H9 (cell line): Measurements from ENCODE around the gene STT3A. TPM values are rescaled to one million over a fixed set of nuclear protein-coding genes. Genes with fewer than 3 reads are reported as not detected.
A peak's percentile ranks its signal among the peaks of the same experiment; 100 is the strongest.

Source experiments
- DNase-seq: peaks from one replicate; pipeline ENCODE4 v3.0.0-alpha.2; 2017
- H2AFZ ChIP-seq: one replicate; pipeline ENCODE4 v1.6.1; 2013; ENCODE audit warnings: mild to moderate bottlenecking, low read length, control low read depth, moderate library complexity
- H2AK5ac ChIP-seq: 2 replicates; pipeline ENCODE4 v1.6.1; 2013; ENCODE audit warnings: low read length, control low read depth, mixed read lengths; ENCODE audit not compliant: insufficient read length
- H2BK120ac ChIP-seq: one replicate; pipeline ENCODE4 v1.6.1; 2013; ENCODE audit warnings: low read depth, mild to moderate bottlenecking, low read length, control low read depth, inconsistent platforms; ENCODE audit not compliant: poor library complexity, severe bottlenecking
- H2BK12ac ChIP-seq: 2 replicates; pipeline ENCODE4 v1.6.1; 2013; ENCODE audit warnings: low read length, control low read depth, mixed read lengths, low read depth; ENCODE audit not compliant: insufficient read length
- H2BK15ac ChIP-seq: 2 replicates; pipeline ENCODE4 v1.6.1; 2013; ENCODE audit warnings: low read depth, low read length, control low read depth
- H2BK20ac ChIP-seq: one replicate; pipeline ENCODE4 v1.6.1; 2013; ENCODE audit warnings: low read depth, mild to moderate bottlenecking, low read length, control low read depth, inconsistent platforms; ENCODE audit not compliant: poor library complexity, severe bottlenecking
- H2BK5ac ChIP-seq: 2 replicates; pipeline ENCODE4 v1.6.1; 2013; ENCODE audit warnings: low read length, control low read depth, mixed read lengths; ENCODE audit not compliant: insufficient read length
- H3K14ac ChIP-seq: 2 replicates; pipeline ENCODE4 v1.6.1; 2013; ENCODE audit warnings: low read length, control low read depth; ENCODE audit not compliant: insufficient read depth
- H3K18ac ChIP-seq: 2 replicates; pipeline ENCODE4 v1.6.1; 2013; ENCODE audit warnings: low read depth, mild to moderate bottlenecking, mixed read lengths, low read length, control low read depth; ENCODE audit not compliant: insufficient read length
- H3K23ac ChIP-seq: 2 replicates; pipeline ENCODE4 v1.6.1; 2013; ENCODE audit warnings: low read length, control low read depth, mixed read lengths, low read depth; ENCODE audit not compliant: insufficient read length
- H3K23me2 ChIP-seq: 2 replicates; pipeline ENCODE4 v1.6.1; 2013; ENCODE audit warnings: low read depth, mild to moderate bottlenecking, mixed read lengths, low read length, control low read depth; ENCODE audit not compliant: insufficient read length, poor library complexity, severe bottlenecking
- H3K27ac ChIP-seq: 2 replicates; pipeline ENCODE4 v1.5.1; 2013; ENCODE audit warnings: low read length, control low read depth, mixed read lengths, low read depth; ENCODE audit not compliant: insufficient read length
- H3K27me3 ChIP-seq: 2 replicates; pipeline ENCODE4 v1.6.1; 2013; ENCODE audit warnings: low read length, control low read depth, inconsistent platforms; ENCODE audit not compliant: insufficient read depth
- H3K4ac ChIP-seq: 2 replicates; pipeline ENCODE4 v1.6.1; 2013; ENCODE audit warnings: low read depth, mild to moderate bottlenecking, control low read depth, inconsistent platforms, low read length, moderate library complexity
- H3K4me1 ChIP-seq: 2 replicates; pipeline ENCODE4 v1.6.1; 2013; ENCODE audit warnings: low read length, control low read depth, inconsistent platforms; ENCODE audit not compliant: insufficient read depth
- H3K4me2 ChIP-seq: 2 replicates; pipeline ENCODE4 v1.6.1; 2013; ENCODE audit warnings: low read length, control low read depth, mixed read lengths; ENCODE audit not compliant: insufficient read length, insufficient read depth
- H3K56ac ChIP-seq: 2 replicates; pipeline ENCODE4 v1.6.1; 2013; ENCODE audit warnings: low read depth, mild to moderate bottlenecking, mixed read lengths, low read length, control low read depth; ENCODE audit not compliant: insufficient read length
- H3K79me1 ChIP-seq: 2 replicates; pipeline ENCODE4 v1.6.1; 2013; ENCODE audit warnings: low read depth, mild to moderate bottlenecking, moderate library complexity, low read length, control low read depth, inconsistent platforms; ENCODE audit not compliant: insufficient read depth, poor library complexity, severe bottlenecking
- H3K79me2 ChIP-seq: 2 replicates; pipeline ENCODE4 v1.6.1; 2013; ENCODE audit warnings: low read length, control low read depth, inconsistent platforms; ENCODE audit not compliant: insufficient read depth
- H3K9ac ChIP-seq: 2 replicates; pipeline ENCODE4 v1.6.1; 2013; ENCODE audit warnings: low read length, control low read depth, mixed read lengths; ENCODE audit not compliant: insufficient read length; ENCODE audit errors: extremely low read depth
- H3K9me3 ChIP-seq: one replicate; pipeline ENCODE4 v1.6.1; 2013; ENCODE audit warnings: low read depth, low read length, inconsistent platforms; ENCODE audit not compliant: control insufficient read depth
- H3T11ph ChIP-seq: one replicate; pipeline ENCODE4 v1.6.1; 2013; ENCODE audit warnings: mild to moderate bottlenecking, low read length, control low read depth, inconsistent platforms
- H4K20me1 ChIP-seq: one replicate; pipeline ENCODE4 v1.6.1; 2013; ENCODE audit not compliant: control insufficient read depth, insufficient read length, insufficient read depth
- H4K5ac ChIP-seq: 2 replicates; pipeline ENCODE4 v1.6.1; 2013; ENCODE audit warnings: low read depth, mild to moderate bottlenecking, mixed read lengths, low read length, control low read depth; ENCODE audit not compliant: insufficient read length
- H4K8ac ChIP-seq: replicated peaks from 2 replicates; pipeline ENCODE4 v1.6.1; 2013; ENCODE audit warnings: low read length, control low read depth, mixed read lengths, low read depth; ENCODE audit not compliant: insufficient read length
- H4K91ac ChIP-seq: 2 replicates; pipeline ENCODE4 v1.6.1; 2013; ENCODE audit warnings: low read depth, mild to moderate bottlenecking, moderate library complexity, mixed read lengths, low read length, control low read depth; ENCODE audit not compliant: insufficient read length
- H3K27ac Mint-ChIP-seq, 3 experiments: 2 replicates in 2 of 3; 3 replicates in 1 of 3; pipeline ENCODE4 v1.8.0; 2020 to 2021; ENCODE audit warnings: mixed read lengths in 3 of 3, mild to moderate bottlenecking in 1 of 3, moderate library complexity in 1 of 3
- H3K27me3 Mint-ChIP-seq: 2 replicates; pipeline ENCODE4 v1.8.0; 2021; ENCODE audit warnings: low read depth, mild to moderate bottlenecking, moderate library complexity, mixed read lengths
- H3K36me3 Mint-ChIP-seq, 3 experiments: 2 replicates in 2 of 3; 3 replicates in 1 of 3; pipeline ENCODE4 v1.8.0; 2020 to 2021; ENCODE audit warnings: low read depth in 3 of 3, mixed read lengths in 3 of 3; ENCODE audit not compliant: insufficient read depth in 1 of 3
- H3K4me1 Mint-ChIP-seq, 2 experiments: 2 replicates each; pipeline ENCODE4 v1.8.0; 2020; ENCODE audit warnings: mixed read lengths in 2 of 2
- H3K4me3 Mint-ChIP-seq, 2 experiments: 2 replicates in 1 of 2; 3 replicates in 1 of 2; pipeline ENCODE4 v1.8.0; 2020 to 2021; ENCODE audit warnings: mild to moderate bottlenecking in 2 of 2, mixed read lengths in 2 of 2, moderate library complexity in 1 of 2
- H3K9me3 Mint-ChIP-seq, 2 experiments: 2 replicates in 1 of 2; 3 replicates in 1 of 2; pipeline ENCODE4 v1.8.0; 2020; ENCODE audit warnings: mild to moderate bottlenecking in 2 of 2, mixed read lengths in 2 of 2, moderate library complexity in 1 of 2
- CTCF ChIP-seq: fragments of 200-600 bp; sonication (generic); conservative IDR thresholded peaks from 3 replicates; pipeline ENCODE4 v1.8.0; 2021; ENCODE audit warnings: antibody characterized with exemption, mild to moderate bottlenecking
- WGBS: extraction: QIAGEN DNeasy Blood & Tissue Kit; methylation state at CpG from one replicate; pipeline ENCODE4 v1.1.7; 2013; ENCODE audit warnings: missing lambda C conversion rate, low lambda C conversion rate, mixed read lengths; ENCODE audit not compliant: insufficient read length; ENCODE audit errors: extremely low coverage; 5-methylcytosine and 5-hydroxymethylcytosine counted together
- total RNA-seq: library from RNA; stranded (reverse); gene quantifications from 2 replicates; pipeline ENCODE4 v1.2.1, GENCODE V29; 2021

Gene STT3A
- total RNA-seq, 1 experiment from 2014 or later: 128 TPM

GRCh38 chr11:125624756-125625213, 32.1 kb downstream of the STT3A start, which contains the start of gene CHEK1:
Gene CHEK1 (plus strand): TSS chr11:125625163. CDS start chr11:125626769, 1,606 bp downstream.
- Histone ChIP-seq H2AK5ac (no peak within 1 kb of the TSS), H3K4me1 (no peaks in the 10 kb centered on the region), H2BK5ac (peak within 1 kb of the TSS; percentile 82), H4K5ac (peak within 1 kb of the TSS; percentile 45), H3K23ac (no peak within 1 kb of the TSS), H3K79me1 (no peaks in the 10 kb centered on the region), H4K91ac (no peak within 1 kb of the TSS), H2BK120ac (no peak within 1 kb of the TSS), H3K27ac (peak within 1 kb of the TSS; percentile 91), H3K27me3 (no peaks in the 10 kb centered on the region), H3T11ph (no peak within 1 kb of the TSS), H3K14ac (peak within 1 kb of the TSS; percentile 96), H2BK15ac (no peak within 1 kb of the TSS), H3K9ac (peak within 1 kb of the TSS; percentile 98), H3K79me2 (peaks cover 3% of the 10 kb centered on the region; the same call in 1 of the 2 replicates), H3K56ac (peak within 1 kb of the TSS; percentile 52), H2BK20ac (no peak within 1 kb of the TSS), H2BK12ac (no peak within 1 kb of the TSS), H3K18ac (peak within 1 kb of the TSS; percentile 97), H2AFZ (no peak within 1 kb of the TSS), H3K23me2 (no peaks in the 10 kb centered on the region), H4K20me1 (no peaks in the 10 kb centered on the region), H3K4me2 (peak within 1 kb of the TSS; percentile 91), H3K4ac (no peak within 1 kb of the TSS), H4K8ac (no peak within 1 kb of the TSS), H3K9me3 (no peaks in the 10 kb centered on the region)
- no CpG with 5 or more reads among the region's 9 CpGs for WGBS
- TF ChIP-seq CTCF: no peak
- no peaks in the 10 kb centered on the region for H3K9me3 Mint-ChIP-seq
- peaks cover 11 to 47% (median 46%) of the 10 kb centered on the region in 3 experiments for H3K36me3 Mint-ChIP-seq
- peaks cover 14 to 16% of the 10 kb centered on the region in 2 experiments for H3K4me1 Mint-ChIP-seq
- no peak for DNase-seq
- H3K27me3 Mint-ChIP-seq: no peaks in the 10 kb centered on the region
- peak within 1 kb of the TSS; percentile 99 to 100 (median 100) for H3K27ac Mint-ChIP-seq
- peak within 1 kb of the TSS; percentile 86 to 93 for H3K4me3 Mint-ChIP-seq
